Breast epithelium (tissue), 3 donors: ENCODE measurements around the gene ACOT8.

Source experiments
- CTCF ChIP-seq, 3 donors: fragments of 450-650 bp; IDR thresholded peaks; one replicate each; pipeline ENCODE4 v1.5.1; 2016 to 2017; ENCODE audit warnings: antibody characterized with exemption in 3 of 3, mild to moderate bottlenecking in 3 of 3, moderate library complexity in 3 of 3
- POLR2A ChIP-seq: fragments of 450-650 bp; IDR thresholded peaks from one replicate; pipeline ENCODE4 v1.6.1; 2016; ENCODE audit warnings: antibody characterized with exemption, mild to moderate bottlenecking, moderate library complexity
- POLR2AphosphoS5 ChIP-seq, 3 donors: sonication (generic); formaldehyde crosslinking; IDR thresholded peaks; one replicate each; pipeline ENCODE4 v1.6.1; 2017; ENCODE audit warnings: antibody characterized with exemption in 3 of 3

GRCh38 chr20:45893831-45894230 is 36.6 kb upstream of the ACOT8 start:
- TF ChIP-seq CTCF (IDR thresholded peaks at IDR 0.05) (no peak), POLR2A (no peak), POLR2AphosphoS5 (IDR thresholded peaks at IDR 0.05) (no peak)
